GM20000 (cell line): ENCODE measurements around the gene DPP6.
"Not testable (repeated sequence)": the region's sequence is repeated elsewhere in the genome, so short reads cannot be mapped to it uniquely, and the experiment has no call there.

Experiments used
- DNase-seq: peaks from one replicate; pipeline ENCODE4 v3.0.0; 2012; ENCODE audit warnings: low spot score
- CTCF ChIP-seq: IDR thresholded peaks from 2 replicates; pipeline ENCODE4 v1.5.1; 2012; ENCODE audit warnings: mild to moderate bottlenecking, control low read depth; ENCODE audit errors: extremely low read depth, missing control alignments

DPP6 gene

GRCh38 chr7:154927624-154928125, 875.5 kb downstream of the DPP6 start:
- peak; percentile 68 for DNase-seq

GRCh38 chr7:154928136-154929005, 876.2 kb downstream of the DPP6 start:
- DNase-seq: peak; percentile 84

More at GRCh38 chr7:154927624-154928125, 875.5 kb downstream of the DPP6 start:
- peak; percentile 30 for TF ChIP-seq CTCF

GRCh38 chr7:154929006-154929726, 877.0 kb downstream of the DPP6 start:
- DNase-seq: no peak
- TF ChIP-seq CTCF: no peak

More at GRCh38 chr7:154928136-154929005, 876.2 kb downstream of the DPP6 start:
- TF ChIP-seq CTCF: no peak

GRCh38 chr7:154931906-154932305, 879.7 kb downstream of the DPP6 start:
- TF ChIP-seq CTCF: no peak
- no peak for DNase-seq

GRCh38 chr7:154934353-154934952, 882.3 kb downstream of the DPP6 start:
- DNase-seq: not testable (repeated sequence)

GRCh38 chr7:154937837-154938236, 885.6 kb downstream of the DPP6 start:
- DNase-seq: no peak
- TF ChIP-seq CTCF: no peak

GRCh38 chr7:154942691-154943090, 890.5 kb downstream of the DPP6 start:
- DNase-seq: no peak
- no peak for TF ChIP-seq CTCF
